ENCODE measurements around the gene CLEC18B. TPM values are rescaled to one million over a fixed set of nuclear protein-coding genes. Genes with fewer than 3 reads are reported as not detected.

Gene CLEC18B
- total and polyA plus RNA-seq, 2 of the 4 experiments (the other 2 are of a cell fraction): 0.17 TPM; not detected in 1

- TF ChIP-seq POLR2A (IDR thresholded peaks at IDR 0.05; ENCODE audit: low read depth, low read length): no peak
- TF ChIP-seq ELK1 (IDR thresholded peaks at IDR 0.05; ENCODE audit: borderline replicate concordance, low read depth, low read length): no peak
- TF ChIP-seq CEBPB (IDR thresholded peaks at IDR 0.05; ENCODE audit: low read depth, low read length): no peak
- TF ChIP-seq MAZ (IDR thresholded peaks at IDR 0.05; ENCODE audit: borderline replicate concordance, low read depth, low read length): no peak
- no peak for TF ChIP-seq MXI1 (IDR thresholded peaks at IDR 0.05; ENCODE audit: borderline replicate concordance, low read depth, low read length)
- Histone ChIP-seq H3K4me1 (ENCODE audit: control insufficient read depth, insufficient read depth, low read length) (no peaks in the 10 kb centered on the region), H2BK15ac (ENCODE audit: low read depth, low read length) (no peak overlapping the region), H3K4me2 (ENCODE audit: low read depth, low read length) (no peak overlapping the region), H2AK9ac (replicated peaks; ENCODE audit: low read depth, low read length, poor library complexity) (no peak overlapping the region), H3K4ac (ENCODE audit: low read depth, low read length) (no peak overlapping the region), H2BK20ac (ENCODE audit: low read depth, low read length) (no peak overlapping the region), H3K9me3 (ENCODE audit: control insufficient read depth, insufficient read depth, low read length) (no peaks in the 10 kb centered on the region), H2AK5ac (ENCODE audit: low read depth, low read length) (no peak overlapping the region), H4K91ac (ENCODE audit: insufficient read depth, low read depth, low read length) (no peak overlapping the region), H3K27ac (ENCODE audit: insufficient read depth, low read length) (no peak overlapping the region), H3K56ac (ENCODE audit: extremely low read depth, insufficient read depth, low read length) (no peak overlapping the region), H4K5ac (ENCODE audit: low read depth, low read length) (no peak overlapping the region), H4K20me1 (ENCODE audit: insufficient read depth, low read length) (no peaks in the 10 kb centered on the region), H3K18ac (ENCODE audit: low read depth, low read length) (no peak overlapping the region), H2AFZ (replicated peaks; ENCODE audit: low read length, poor library complexity) (no peak overlapping the region), H3K36me3 (ENCODE audit: control insufficient read depth, insufficient read depth, low read length) (peaks cover 48% of the 10 kb centered on the region), H3K4me3 (ENCODE audit: insufficient read depth, low read depth, low read length) (no peak overlapping the region), H3K27me3 (ENCODE audit: control insufficient read depth, insufficient read depth, low read length) (no peaks in the 10 kb centered on the region), H3K23ac (ENCODE audit: low read depth, low read length) (no peak overlapping the region), H3K9me1 (ENCODE audit: insufficient read depth, low read length) (no peaks in the 10 kb centered on the region; the same call in 1 of the 2 replicates), H3K9ac (ENCODE audit: low read depth, low read length) (no peak overlapping the region), H2BK5ac (ENCODE audit: low read depth, low read length, poor library complexity, severe bottlenecking) (no peak overlapping the region), H3K14ac (replicated peaks; ENCODE audit: low read depth, low read length) (no peak overlapping the region), H4K8ac (ENCODE audit: low read depth in 2 of 2, low read length in 2 of 2) (no peak overlapping the region), H3K79me1 (ENCODE audit: low read depth in 1 of 2, low read length in 2 of 2) (peaks cover 0 to 9% of the 10 kb centered on the region in 2 experiments; a peak in 3 of 4 replicates), H2BK120ac (ENCODE audit: low read depth, low read length) (no peak overlapping the region)
- POLR2A ChIA-PET (ENCODE audit: unreplicated experiment): interaction anchor here (0.7 kb wide), 1 partner anchor 185 kb away, joined by 12 read pairs; no protein-coding TSS in a partner anchor
- 80% methylated on average over 1 of the region's 4 CpGs; no CpG with 5 or more reads in 1 of the 2 experiments for whole genome bisulfite sequencing, 2 experiments (ENCODE audit: extremely low coverage in 2 of 2, insufficient read length in 1 of 2)
- dilution Hi-C loops (cut with HindIII; ENCODE audit: low sequenced_read_pairs, unreplicated experiment) (no loop called here), intact Hi-C loops (cut with micrococcal nuclease) (no loop called here), in situ Hi-C loops (cut with MboI; ENCODE audit: low sequenced_read_pairs) (no loop called here)
- DNase-seq (no peak), ATAC-seq (ENCODE audit: low read depth) (no peak)
- BruUV-seq (replicated peaks): no TSS peak
- CTCF ChIA-PET: no interaction called here
These were observed 41.1 kb upstream of the CLEC18B start for GRCh38 chr16:74462361-74462760.

Data from IMR-90 (cell line).